Measurements from ENCODE around the gene SPTLC3. TPM values are rescaled to one million over a fixed set of nuclear protein-coding genes. Genes with fewer than 3 reads are reported as not detected.

The SPTLC3 gene
- total and polyA plus RNA-seq, 7 donors, result 0.14 to 1.2 (median 0.38) TPM

- intact Hi-C loops (cut with DNase I), result loop anchor here (2.0 to 5.0 kb wide), 4 partner anchors 135 to 1431 kb away; no protein-coding TSS in a partner anchor
- H3K27ac ChIP-seq, result no peak overlapping the region
- H3K4me3 ChIP-seq, result no peak overlapping the region
- DNase-seq (no peak), ATAC-seq (no peak)
- H3K9me3 ChIP-seq, result no peaks in the 10 kb centered on the region
- no peaks in the 10 kb centered on the region for H3K27me3 ChIP-seq (ENCODE audit: insufficient read depth in 3 of 3, low read length in 2 of 3)
- no peaks in the 10 kb centered on the region for H3K4me1 ChIP-seq
- peak; percentile 77 for TF ChIP-seq CTCF (IDR thresholded peaks at IDR 0.05)
- no peaks in the 10 kb centered on the region for H3K36me3 ChIP-seq (ENCODE audit: insufficient read depth in 1 of 2, low read depth in 1 of 2)
- WGBS, 3 donors, result 32 to 38% (median 36%) methylated on average over 14 of the region's 14 CpGs
Observed at GRCh38 chr20:13105864-13106457, 97.2 kb downstream of the SPTLC3 start.

GRCh38 chr20:13109658-13110057, 100.9 kb downstream of the SPTLC3 start:
- H3K9me3 ChIP-seq, result no peaks in the 10 kb centered on the region
- no peak overlapping the region for H3K4me3 ChIP-seq
- no peaks in the 10 kb centered on the region for H3K36me3 ChIP-seq (ENCODE audit: insufficient read depth in 1 of 2, low read depth in 1 of 2)
- H3K4me1 ChIP-seq, result no peaks in the 10 kb centered on the region
- intact Hi-C loops (cut with DNase I), result loop anchor here (5.0 kb wide), 2 partner anchors 182 to 1432 kb away; no protein-coding TSS in a partner anchor
- ATAC-seq (no peak), DNase-seq (no peak)
- no peaks in the 10 kb centered on the region for H3K27me3 ChIP-seq (ENCODE audit: insufficient read depth in 3 of 3, low read length in 2 of 3)
- WGBS, 3 donors, result 64 to 70% (median 67%) methylated on average over 4 of the region's 4 CpGs
- TF ChIP-seq CTCF (IDR thresholded peaks at IDR 0.05), result no peak
- H3K27ac ChIP-seq, result no peak overlapping the region

GRCh38 chr20:13110796-13111195, 102.0 kb downstream of the SPTLC3 start:
- no peak for DNase-seq
- intact Hi-C loops (cut with DNase I), result no loop called here
- ATAC-seq, result no peak
- no peaks in the 10 kb centered on the region for H3K36me3 ChIP-seq (ENCODE audit: insufficient read depth in 1 of 2, low read depth in 1 of 2)
- H3K4me1 ChIP-seq, result no peaks in the 10 kb centered on the region
- TF ChIP-seq CTCF (IDR thresholded peaks at IDR 0.05), result no peak
- H3K4me3 ChIP-seq, result no peak overlapping the region
- no peaks in the 10 kb centered on the region for H3K27me3 ChIP-seq (ENCODE audit: insufficient read depth in 3 of 3, low read length in 2 of 3)
- WGBS, 3 donors, result 80 to 88% (median 86%) methylated on average over 2 of the region's 2 CpGs
- H3K9me3 ChIP-seq, result no peaks in the 10 kb centered on the region
- H3K27ac ChIP-seq, result no peak overlapping the region

GRCh38 chr20:13111249-13111911, 102.6 kb downstream of the SPTLC3 start:
- Histone ChIP-seq H3K9me3 (no peaks in the 10 kb centered on the region), H3K27me3 (ENCODE audit: insufficient read depth in 3 of 3, low read length in 2 of 3) (no peaks in the 10 kb centered on the region), H3K4me3 (no peak overlapping the region), H3K36me3 (ENCODE audit: insufficient read depth in 1 of 2, low read depth in 1 of 2) (no peaks in the 10 kb centered on the region), H3K4me1 (no peaks in the 10 kb centered on the region), H3K27ac (no peak overlapping the region)
- DNase-seq, result no peak
- no peak for TF ChIP-seq CTCF (IDR thresholded peaks at IDR 0.05)
- intact Hi-C loops (cut with DNase I), result no loop called here
- no peak for ATAC-seq
- 77 to 85% (median 80%) methylated on average over 5 of the region's 5 CpGs for WGBS, 3 donors
